Measurements from ENCODE around the gene PRR5L.
"Not testable (repeated sequence)": the region's sequence is repeated elsewhere in the genome, so short reads cannot be mapped to it uniquely, and the experiment has no call there.

The PRR5L gene

DNA sequence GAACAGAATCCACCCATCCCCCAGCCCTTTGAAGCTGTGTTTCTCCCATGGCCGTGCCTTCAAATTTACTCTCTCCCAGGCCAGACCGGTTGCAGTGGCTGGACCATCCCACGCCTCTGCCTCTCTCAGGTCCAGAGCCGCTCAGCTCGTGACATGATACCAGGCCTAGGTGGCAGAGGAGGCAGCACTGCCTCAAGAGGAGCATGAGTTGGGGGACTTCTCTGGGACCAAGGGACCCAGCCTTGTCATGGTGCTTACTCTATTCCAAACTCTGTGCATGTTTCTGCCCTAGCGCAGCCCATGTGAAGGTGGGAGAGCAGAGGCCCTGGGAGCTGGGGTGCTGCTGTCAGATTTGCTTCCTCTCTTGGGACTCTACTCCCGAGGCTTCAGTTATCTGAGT, 163.0 kb downstream of the PRR5L start:
- DNase-seq (ENCODE audit: low read depth) = no peak

DNA sequence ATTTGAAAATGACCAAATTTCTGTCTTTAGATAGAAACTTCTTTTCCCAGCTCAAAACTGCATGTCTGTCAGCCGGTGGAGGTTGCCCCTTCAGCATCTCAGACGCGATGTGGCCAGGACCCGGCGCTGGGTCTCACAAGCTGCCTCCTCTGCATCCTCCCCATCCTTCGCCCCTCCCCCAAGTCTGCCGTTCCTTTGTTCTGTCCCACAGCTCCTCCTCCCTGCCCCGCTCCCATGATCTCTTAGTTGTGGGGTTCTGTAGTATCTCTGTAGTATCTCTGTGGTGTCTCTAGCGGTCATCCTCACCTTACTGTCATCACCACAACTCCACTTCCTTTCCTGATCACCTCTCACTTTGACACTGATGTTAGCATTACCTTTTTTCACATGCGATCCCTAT, 164.1 kb downstream of the PRR5L start:
- DNase-seq (ENCODE audit: low read depth) = no peak

DNA sequence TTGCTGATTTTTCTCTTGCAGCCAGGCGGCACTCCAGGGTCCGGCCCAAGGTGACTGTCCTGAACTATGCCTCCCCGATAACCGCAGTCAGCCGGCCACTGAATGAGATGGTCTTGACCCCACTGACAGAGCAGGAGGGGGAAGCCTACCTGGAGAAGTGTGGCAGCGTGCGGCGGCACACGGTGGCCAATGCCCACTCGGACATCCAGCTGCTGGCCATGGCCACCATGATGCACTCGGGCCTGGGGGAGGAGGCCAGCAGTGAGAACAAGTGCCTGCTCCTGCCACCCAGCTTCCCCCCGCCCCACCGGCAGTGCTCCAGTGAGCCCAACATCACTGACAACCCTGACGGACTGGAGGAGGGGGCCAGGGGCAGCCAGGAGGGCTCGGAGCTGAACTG, 166.2 kb downstream of the PRR5L start:
- no peak for DNase-seq (ENCODE audit: low read depth)

DNA sequence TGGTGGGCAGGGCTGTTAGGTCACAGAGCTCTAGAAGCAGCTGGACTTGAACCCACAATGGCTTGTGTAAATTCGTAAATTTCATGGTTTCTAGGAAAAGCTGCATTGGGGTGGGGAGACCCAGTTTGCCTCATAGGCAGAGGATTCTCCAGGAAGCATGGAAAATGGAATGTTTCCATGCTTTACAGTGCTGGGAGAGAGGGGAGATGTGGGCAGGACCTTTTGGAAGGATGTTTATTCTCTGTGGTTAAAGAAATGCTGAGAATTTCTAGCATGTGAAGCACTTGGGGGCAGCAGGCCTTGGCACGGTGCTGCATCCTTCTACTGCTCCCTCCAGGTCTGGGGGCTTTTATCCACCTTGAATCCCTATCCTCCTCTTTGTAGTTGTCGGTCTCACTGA, 167.7 kb downstream of the PRR5L start:
- no peak for DNase-seq (ENCODE audit: low read depth)

DNA sequence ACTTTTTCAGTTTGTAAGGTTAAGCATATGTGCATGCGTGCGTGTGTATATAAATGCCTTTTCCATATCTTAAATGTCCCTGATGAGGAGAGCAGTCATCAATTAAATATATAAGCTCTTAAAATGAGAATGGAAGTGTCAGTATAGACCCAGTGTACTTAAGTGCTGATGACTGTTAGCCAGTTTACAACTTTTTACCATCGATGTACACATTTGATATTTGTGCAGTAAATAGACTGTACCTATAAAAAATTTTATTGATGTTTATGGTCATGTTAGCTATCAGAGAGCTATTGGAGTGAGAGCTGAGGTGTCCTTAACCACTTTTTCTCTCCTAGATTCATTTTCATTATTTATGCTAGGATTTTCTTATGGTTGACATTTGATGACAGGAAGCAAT, 168.6 kb downstream of the PRR5L start:
- DNase-seq (ENCODE audit: low read depth) = no peak

DNA sequence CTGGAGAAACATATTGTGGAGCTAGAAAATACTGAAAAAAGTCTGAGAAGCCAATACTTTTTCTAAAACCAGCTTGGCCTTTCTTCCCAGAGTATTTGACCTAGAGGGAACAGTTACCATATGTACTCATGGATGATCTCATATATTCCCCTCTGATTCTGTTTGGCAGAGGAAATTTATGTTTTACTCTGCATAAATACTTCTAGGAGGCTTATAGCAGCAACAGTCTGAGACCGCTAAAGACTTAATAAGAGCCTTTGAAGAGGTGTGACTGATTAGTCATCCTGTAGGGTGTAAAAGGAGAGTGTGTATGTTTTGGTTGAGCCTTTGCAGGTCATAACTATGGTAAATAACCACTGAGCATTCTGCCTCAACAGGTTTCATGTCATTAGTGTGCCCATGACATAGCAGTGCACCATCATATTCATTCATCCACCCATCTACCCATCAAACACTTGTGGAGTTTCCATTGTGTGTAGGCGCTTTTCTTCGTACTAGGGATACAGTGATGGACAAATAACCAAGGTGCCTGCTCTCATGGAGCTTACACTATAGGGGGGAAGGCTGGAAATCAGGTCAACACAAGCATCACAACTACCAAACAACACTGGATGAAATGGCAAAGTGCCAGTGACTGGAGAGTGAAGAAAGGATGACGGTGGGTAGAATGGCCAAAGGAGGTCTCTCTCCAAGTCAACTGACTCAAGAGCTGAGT, 169.5 kb downstream of the PRR5L start:
- no peak for DNase-seq (ENCODE audit: low read depth)

DNA sequence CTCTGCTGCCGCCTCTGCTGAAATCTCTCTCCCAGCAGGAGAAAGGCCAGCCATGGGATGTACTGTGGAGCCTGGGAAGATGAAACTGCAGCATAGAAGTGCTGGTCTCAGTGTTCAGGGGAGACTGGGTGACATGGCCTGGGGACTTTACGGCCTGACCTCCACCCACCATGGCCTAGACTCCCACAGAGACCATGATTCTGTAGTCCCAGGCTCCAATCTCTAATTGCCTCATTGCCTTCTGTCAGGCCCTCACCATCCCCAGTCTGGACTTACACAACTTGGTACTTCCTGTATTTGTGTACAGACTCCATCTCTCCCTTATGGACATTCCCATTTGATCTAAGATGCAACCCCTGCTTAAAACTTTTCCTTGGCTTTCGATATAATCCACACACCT, 170.9 kb downstream of the PRR5L start:
- no peak for DNase-seq (ENCODE audit: low read depth)

DNA sequence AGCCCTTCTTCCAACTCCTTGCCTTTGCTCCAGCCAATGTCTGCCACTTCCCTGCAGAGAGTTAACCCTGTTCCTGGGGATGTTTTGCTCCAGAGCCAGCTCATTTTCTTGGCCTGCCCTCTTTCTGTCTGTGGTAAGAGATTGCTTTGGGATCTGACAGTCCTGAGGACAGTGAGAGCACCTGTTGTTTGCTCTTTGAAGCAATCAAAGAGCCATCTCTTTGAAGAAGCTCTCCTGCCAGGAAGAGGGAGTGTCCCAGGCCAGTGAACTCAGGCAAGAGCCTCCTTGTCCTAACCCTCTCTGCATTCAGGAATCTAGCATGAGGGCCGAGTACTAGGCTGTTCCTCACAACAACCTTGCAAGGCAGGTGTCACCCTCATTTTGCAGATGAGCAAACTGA, 171.8 kb downstream of the PRR5L start:
- no peak for DNase-seq (ENCODE audit: low read depth)

DNA sequence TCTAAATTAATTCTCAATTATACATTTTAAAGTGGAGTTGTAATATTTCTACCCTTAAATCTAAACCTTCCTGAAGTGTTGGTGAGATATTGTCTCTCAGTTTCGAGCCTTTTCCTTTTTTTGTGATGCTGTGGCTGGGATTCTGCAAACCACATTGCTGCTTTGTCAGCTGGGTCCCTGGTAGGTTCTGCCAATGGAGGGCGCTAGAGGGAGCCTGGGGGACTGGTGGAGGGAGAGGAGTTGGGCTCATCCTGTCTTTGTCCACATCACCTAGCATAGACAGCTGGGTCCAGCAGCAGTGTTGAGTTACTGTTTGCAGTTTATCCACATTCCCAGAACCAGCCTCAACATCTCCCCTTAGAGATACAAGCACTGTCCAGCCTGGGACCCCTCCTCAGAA, 173.0 kb downstream of the PRR5L start:
- no peak for DNase-seq (ENCODE audit: low read depth)

DNA sequence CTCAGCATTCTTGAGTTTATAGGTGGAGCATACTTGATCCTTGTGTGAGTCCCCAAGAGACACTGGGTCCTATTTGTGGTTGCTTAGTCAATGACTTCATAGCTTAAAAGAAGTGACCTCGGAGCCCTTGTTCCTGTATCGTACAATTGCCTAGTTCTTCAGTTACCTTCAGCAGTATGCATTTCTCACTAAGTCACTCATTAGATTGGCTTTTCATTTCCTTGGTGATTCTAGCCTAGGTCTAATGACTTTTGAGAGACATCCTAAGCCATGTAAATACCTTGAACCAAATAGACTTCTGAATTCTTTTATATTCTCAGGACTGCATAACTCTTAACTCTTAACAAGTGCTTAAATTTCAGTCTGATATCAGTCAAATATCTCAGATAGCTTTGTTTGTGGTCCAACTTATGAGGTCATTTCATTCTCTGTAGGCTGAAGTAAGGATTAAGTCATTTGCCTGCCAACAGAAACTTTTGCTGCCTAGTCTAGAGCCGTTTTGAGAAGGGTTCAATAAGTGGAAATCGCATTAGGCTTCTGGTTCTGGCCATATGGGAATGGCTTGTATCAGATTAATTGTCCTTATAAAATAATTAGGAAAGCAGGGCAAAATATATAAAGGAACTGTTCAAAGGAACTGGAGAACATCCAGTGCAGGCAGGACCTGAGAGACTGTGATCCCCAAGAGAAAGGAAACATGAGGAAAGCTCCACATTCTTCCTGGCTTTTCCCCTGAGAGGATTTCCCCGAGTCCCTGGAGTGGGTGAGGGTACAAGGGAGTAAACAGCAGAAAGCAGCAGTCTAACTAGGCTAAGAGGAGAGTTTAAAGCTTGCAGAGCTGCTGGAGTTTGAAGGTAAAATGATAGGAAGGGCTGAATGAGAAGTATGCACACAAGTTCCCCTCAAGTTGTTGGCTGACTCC, 174.1 kb downstream of the PRR5L start:
- no peak for DNase-seq (ENCODE audit: low read depth)

DNA sequence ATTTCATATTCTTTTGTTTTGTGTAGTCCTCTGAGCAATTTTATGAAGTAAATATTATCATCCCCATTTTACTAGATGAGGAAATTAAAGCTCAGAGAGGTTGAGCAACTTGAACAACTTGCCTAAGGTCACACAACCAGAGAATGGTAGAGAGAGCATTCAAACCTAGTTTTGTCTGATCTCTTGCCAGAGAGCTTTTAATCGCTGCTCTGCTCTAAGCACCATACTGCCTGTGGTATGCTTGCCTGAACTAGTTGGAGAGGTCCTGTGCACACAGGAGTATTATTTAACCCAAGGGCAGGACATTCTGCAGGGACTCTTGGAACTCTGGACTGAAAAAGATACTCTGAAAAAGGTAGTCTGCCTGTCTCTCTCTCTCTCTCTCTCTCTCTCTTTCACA, 175.5 kb downstream of the PRR5L start:
- DNase-seq (ENCODE audit: low read depth) = no peak

DNA sequence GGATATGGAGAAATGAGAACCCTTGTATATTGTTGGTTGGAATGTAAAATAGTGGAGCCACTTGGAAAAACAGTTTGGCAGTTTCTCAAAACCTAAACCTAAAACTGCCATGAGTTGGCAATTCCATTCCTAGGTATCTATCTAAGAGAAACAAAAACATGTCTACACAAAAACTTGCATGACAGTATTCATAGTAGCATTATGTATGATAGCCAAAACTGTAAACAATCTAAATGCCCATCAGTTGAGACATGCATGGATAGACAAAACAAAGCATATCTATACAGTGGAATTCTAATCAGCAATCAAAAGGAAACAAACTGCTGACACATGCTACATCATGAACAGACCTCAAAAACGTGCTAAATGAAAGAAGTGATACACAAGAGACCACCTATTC, 179.1 kb downstream of the PRR5L start:
- no peak for DNase-seq (ENCODE audit: low read depth)

DNA sequence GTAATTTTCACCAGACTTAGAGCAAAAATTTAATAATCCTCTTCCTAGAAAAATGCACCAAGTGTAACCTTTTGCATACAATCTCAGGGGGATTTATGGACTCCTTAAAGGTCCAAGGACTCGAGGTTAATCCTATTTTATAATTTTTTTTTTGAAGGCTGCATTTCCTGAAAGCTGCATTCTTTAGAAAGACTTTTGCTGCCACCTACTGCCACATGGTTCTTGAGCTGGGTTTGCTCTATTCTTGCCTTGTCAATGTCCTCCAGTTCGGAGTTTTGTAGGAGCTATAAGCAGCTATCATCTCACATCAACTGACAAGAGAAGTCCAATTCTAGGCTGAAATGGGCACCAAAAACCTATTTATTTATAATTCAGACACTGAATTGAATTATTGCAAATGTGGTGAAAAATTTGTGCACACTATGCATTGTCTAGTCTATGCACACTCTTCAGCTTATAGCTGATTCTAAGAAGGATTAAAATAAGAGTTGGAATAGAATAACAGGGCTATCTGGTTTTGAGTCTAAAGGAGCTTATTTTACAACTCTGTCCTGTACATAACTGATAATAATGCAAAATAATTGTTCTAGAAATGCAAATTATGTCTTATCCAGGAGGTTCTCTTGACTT, 182.7 kb downstream of the PRR5L start:
- no peak for DNase-seq (ENCODE audit: low read depth)

DNA sequence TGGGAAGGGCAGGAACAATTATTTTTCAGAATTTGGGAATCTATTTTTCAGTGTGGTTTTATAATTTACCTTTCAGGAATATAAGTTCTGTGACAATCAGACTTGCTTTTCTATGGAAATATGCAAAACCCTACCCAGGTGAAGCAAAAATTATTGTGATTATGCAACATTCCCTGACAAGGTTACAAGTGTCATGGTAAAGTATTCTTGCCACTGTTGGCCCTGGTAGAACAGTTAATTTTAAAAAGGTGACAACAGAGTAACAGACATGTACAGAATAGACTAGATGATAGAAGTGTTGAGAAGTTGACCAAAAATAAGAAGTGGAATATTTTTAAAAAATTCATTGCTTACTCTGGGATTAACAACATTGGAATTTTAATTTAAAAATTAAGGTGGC, 184.7 kb downstream of the PRR5L start:
- no peak for DNase-seq (ENCODE audit: low read depth)

DNA sequence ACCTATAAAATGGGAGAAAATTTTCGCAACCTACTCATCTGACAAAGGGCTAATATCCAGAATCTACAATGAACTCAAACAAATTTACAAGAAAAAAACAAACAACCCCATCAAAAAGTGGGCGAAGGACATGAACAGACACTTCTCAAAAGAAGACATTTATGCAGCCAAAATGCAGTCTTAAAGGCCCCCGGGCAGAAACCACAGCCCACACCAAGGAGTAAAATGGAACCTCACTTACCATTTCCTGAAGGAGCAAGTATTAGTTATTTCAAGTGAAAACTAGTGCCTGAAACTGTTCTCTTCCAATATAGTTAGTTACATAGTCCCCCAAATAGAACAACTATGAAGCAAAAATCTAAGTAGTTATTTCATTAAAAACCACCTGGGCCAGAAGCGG, 187.0 kb downstream of the PRR5L start:
- DNase-seq (ENCODE audit: low read depth) = not testable (repeated sequence)

DNA sequence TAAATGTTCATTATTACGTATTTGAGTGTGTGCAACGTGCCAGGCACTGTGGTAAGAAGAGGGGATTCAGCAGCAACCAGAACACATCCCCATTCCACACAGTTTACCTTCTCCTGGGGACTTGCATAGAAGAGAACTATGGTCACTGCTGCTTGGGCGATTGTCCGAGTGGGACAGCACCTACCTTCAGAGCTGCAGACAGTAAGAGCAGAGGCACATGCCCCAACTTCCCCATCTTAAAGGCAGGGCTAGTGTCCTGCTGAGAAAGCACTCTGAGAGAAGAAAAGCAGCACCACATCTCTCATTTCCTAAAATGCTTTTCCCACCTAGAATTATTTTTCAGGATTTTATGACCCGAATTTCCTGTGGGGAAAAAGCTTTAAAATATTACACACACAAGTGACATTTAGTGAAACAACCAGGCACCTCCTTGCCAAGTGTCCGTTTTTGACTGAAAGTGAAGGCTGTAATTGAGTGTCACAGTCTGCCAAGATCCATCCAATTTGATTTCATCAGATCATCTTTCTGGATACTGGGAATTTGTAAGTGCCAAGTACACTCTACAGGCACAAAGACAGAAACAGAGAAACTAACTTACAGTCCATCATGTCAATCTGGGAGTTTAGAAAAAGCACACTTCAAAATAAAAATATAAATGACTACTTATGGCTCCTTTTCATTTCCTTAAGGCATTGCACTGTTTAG, 189.4 kb downstream of the PRR5L start:
- DNase-seq (ENCODE audit: low read depth) = no peak

DNA sequence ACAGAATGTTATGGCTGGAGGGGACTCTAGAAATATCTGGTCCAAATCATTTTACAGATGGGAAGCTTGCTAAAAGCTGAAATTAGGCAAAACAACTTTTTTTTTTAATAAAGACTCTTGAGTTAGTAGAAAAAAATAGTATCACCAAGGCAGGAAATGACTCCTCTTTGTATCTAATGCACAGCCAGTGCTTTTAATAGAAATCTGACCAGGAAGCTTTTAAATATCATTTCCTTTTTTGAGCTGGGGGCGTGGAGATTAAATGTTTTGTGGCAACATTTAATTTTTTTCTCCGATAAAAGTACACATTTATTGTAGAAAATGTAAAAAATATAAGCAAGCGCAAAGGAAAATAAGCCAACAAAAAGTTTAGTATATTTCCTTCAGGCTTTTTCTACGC, 191.5 kb downstream of the PRR5L start:
- DNase-seq (ENCODE audit: low read depth) = no peak

DNA sequence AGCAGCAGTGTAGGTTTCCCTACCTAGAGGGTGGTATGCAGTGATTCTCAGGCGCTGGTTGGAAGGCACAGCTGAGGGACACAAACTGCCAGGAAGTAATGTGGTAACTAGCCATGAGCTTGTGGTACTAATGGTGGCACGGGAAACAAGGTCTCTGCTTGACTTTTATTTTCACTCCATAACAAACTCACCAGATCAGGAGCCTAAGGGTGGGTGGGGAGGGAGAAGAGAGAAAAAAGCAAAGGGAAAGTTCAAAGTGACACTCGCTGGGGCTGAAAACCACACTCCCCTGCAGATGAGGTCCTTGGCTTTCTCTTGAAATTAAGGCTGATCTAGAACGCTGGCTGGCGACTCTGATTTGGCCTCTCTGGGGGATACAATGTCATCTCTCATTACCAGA, 192.0 kb downstream of the PRR5L start:
- no peak for DNase-seq (ENCODE audit: low read depth)

DNA sequence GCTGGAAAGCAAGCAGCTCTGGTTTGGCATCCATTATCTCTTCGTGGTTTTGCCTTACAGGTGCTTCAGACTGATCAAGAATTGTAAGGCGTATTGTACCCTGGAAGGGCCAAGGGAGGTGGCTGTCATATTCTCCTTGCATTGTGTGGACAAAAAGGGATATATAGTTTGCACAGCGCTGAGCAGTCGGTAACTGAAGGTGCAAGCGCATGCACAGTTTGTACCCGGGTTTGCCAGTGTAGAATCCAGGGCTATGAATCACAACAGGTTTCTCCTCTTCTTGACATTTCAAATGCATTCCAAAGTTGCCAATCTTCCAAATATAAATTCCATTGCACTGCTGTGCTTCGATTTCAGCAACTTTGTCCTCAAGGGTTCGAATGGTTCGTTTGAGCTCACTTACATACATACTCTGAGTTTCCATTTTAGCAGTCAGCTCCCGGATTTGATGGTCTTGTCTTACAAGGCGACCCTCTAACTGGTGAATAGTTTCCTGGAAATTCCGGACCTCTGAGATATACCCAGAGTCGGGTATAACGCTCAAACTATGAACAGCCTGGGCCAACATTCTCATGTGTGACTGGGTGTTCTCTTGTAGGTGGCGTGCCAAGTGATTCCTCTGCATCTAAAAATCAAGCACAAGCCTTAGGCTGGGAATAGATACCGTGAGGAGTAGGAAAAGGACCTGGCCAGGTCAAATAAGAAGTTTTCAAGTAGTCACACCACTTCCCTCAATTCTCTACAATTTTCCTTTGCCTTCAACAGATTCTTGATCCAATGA, 194.1 kb downstream of the PRR5L start:
- DNase-seq (ENCODE audit: low read depth) = no peak

DNA sequence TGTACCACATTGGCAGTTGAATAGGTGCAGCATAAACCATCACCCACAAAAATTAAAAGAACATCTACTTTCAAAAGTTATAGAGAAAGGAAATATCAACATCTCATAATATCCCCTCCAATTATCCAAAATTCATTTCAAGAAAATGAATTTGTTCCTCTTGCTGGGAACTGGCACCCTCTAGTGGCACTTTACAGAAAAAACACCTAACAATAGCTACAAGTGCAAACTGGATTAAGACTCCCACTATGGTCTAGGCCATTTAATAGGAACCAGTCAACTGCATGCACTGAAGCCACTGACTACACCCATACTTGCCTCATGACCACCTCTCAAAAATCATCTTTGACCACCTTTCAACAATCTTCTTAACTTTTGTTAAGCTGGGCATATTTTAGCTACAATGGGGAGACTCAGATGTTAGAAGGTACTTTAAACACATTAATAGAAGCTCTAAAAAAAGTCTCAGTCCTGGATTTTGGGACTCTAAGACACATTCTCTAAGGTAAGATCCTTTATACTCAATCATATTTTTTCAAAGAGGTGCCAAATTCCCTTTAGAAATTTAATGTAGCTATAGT, 196.7 kb downstream of the PRR5L start:
- DNase-seq (ENCODE audit: low read depth) = no peak

DNA sequence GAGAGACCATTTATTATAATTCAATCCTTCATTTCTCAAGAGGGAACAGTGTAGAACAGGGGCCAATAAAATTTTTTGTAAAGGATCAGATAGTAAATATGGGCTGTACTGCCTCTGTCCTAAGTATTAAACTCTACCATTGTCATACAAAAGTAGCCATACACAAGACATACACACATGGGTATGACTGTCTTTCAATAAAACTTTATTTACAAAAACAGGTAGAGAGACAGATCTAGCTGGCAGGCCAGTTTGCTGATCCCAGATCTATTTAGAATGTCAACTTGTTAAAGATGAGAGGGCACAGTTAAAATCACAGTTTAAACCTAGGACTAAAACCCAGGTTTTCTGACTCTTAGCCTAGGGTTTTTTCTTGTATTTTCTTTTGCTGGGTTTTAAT, 197.2 kb downstream of the PRR5L start:
- no peak for DNase-seq (ENCODE audit: low read depth)
